Thyroid gland (tissue), 4 donors: ENCODE data around the gene MEGF6.

Source experiments
- POLR2A ChIP-seq, 2 donors: fragments of 450-650 bp; IDR thresholded peaks; one replicate each; pipeline ENCODE4 v1.6.1; 2017; ENCODE audit warnings: antibody characterized with exemption in 2 of 2, mild to moderate bottlenecking in 2 of 2, moderate library complexity in 1 of 2
- TF ChIP-seq, protein P1 (sequence below), 6 experiments: fragments of 200-600 bp in 3 of 6; fragments of 450-650 bp in 3 of 6; sonication (generic) in 3 of 6; IDR thresholded peaks; one replicate each; pipeline ENCODE4 v1.5.1; 2016 to 2019; ENCODE audit warnings: antibody characterized with exemption in 6 of 6, mild to moderate bottlenecking in 2 of 6, inconsistent platforms in 1 of 6, moderate library complexity in 1 of 6

DNA sequence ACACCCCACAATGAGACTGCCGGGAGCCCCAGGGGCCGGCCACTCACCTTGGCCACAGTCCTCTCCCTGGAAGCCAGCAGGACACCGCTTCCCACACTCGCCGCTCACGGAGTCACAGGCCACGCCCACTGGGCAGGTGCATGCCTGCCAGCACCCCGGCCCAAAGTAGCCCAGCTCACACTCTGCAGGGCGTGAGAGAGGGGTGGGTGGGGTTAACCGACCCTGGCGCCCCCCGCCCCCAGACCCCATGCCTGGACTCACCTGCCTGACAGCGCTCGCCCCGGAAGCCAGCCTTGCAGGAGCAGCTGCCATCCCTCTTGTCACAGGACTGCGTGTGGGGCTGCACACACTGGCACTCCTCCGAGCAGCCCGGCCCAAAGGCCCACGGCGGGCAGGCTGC, 106.1 kb downstream of the MEGF6 start:
- TF ChIP-seq POLR2A (IDR thresholded peaks at IDR 0.05): no peak
- TF ChIP-seq, protein P1, sequence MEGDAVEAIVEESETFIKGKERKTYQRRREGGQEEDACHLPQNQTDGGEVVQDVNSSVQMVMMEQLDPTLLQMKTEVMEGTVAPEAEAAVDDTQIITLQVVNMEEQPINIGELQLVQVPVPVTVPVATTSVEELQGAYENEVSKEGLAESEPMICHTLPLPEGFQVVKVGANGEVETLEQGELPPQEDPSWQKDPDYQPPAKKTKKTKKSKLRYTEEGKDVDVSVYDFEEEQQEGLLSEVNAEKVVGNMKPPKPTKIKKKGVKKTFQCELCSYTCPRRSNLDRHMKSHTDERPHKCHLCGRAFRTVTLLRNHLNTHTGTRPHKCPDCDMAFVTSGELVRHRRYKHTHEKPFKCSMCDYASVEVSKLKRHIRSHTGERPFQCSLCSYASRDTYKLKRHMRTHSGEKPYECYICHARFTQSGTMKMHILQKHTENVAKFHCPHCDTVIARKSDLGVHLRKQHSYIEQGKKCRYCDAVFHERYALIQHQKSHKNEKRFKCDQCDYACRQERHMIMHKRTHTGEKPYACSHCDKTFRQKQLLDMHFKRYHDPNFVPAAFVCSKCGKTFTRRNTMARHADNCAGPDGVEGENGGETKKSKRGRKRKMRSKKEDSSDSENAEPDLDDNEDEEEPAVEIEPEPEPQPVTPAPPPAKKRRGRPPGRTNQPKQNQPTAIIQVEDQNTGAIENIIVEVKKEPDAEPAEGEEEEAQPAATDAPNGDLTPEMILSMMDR (IDR thresholded peaks at IDR 0.05): no peak
